Measurements from ENCODE around the gene TAF15.

The TAF15 gene

DNA sequence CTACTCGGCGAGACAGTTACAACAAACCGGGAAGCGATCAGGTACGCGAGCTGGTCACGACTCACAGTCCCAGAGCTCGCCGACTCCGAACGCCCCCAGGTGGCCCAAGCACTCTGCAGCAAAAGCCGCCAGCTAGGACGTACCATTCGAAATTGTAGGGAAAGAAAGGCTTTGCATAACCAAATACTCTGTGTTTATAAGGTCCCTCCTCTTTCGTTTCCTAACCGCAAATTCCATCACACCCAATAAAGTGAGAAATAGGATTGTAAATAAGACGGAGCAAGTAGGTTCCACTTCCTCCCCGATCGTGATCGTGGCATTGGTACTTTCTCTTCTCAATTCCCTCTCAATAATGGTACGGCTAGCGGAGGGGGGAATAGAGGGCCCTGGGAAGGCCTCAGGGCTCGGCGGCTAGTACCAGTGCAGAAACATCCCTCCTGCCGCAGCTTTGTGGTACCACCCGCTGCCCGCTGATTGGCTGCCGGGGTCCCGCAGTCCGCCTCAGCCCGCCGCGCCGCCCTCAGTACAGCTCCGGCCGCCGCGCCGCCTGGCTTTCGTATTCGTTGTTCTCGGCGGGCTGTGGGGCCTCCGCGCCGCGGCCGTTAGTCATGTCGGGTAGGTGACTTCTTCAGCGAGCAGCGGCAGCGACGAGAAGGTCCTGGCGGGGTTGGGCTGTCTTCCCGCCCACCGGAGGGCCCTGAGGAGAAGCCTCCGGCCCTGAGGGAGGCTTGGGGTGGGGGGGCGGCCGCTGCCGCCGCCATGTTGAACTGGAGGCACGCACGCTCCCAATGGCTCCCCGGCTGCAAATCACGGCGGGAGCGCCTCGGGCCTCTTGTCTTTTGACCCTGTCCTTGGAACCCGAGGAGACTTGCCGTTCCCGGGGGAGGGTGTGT is at the start of gene TAF15:
TSS of gene TAF15 (plus strand) at position 523 of the 893 bp plus-strand sequence. CDS start at position 609, 86 bp downstream.
- peak; percentile 98 for DNase-seq

DNA sequence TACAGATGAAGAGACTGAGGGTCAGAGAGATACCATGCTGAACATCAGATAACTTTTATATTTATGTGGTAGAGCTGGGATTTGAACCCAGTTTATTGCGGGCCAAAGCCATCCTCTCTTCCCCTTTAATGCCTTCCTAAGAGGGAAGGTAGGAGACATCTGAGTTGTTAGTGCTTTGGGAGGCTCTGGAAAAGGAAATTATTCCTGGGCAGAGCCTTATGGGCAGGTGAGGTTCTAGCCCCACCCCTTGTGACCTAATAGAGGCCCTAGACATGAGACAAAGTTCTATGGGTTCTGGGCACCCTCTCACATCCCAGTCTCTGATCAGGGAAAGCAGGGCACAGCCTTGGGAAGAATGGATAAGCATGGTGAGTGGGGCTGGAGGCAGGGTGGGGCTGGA is 48.7 kb upstream of the TAF15 start, which contains the start of gene C17orf50:
TSS of gene C17orf50 (plus strand) at position 301 of the 400 bp plus-strand sequence. CDS start at position 356, 55 bp downstream.
- DNase-seq: no peak

DNA sequence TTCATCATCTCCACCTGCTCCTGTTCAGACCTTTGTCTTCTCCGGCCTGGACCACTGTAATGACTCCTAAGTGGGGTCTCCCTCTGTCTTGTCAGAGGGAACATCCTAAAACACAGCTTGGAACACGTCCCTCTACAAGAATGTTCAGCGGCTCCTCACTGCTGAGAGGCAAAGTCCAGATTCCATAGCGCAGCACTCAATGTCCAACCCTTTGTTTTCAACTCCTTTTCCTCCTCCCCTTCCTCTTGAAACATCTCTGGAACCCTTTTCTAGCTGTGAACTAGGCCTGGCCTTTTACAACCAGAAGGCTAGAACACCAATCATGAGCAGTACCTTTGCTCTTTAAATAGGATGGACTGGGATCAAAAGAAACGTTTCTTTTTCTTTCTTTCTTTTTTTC is 47.7 kb upstream of the TAF15 start:
- no peak for DNase-seq

DNA sequence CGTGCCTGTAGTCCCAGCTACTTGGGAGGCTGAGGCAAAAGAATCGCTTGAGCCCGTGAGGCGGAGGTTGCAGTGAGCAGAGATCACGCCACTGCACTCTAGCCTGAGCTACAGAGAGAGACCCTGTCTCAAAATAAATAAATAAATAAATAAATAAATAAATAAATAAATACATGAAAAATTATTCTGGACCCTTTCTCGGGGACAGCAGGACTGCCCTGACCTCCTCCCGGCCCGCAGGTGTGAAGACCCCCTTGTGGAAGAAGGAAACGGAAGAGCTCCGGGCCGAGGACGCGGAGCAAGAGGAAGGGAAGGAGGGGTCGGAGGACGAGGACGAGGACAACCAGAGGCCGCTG is 45.5 kb upstream of the TAF15 start:
- no peak for DNase-seq

DNA sequence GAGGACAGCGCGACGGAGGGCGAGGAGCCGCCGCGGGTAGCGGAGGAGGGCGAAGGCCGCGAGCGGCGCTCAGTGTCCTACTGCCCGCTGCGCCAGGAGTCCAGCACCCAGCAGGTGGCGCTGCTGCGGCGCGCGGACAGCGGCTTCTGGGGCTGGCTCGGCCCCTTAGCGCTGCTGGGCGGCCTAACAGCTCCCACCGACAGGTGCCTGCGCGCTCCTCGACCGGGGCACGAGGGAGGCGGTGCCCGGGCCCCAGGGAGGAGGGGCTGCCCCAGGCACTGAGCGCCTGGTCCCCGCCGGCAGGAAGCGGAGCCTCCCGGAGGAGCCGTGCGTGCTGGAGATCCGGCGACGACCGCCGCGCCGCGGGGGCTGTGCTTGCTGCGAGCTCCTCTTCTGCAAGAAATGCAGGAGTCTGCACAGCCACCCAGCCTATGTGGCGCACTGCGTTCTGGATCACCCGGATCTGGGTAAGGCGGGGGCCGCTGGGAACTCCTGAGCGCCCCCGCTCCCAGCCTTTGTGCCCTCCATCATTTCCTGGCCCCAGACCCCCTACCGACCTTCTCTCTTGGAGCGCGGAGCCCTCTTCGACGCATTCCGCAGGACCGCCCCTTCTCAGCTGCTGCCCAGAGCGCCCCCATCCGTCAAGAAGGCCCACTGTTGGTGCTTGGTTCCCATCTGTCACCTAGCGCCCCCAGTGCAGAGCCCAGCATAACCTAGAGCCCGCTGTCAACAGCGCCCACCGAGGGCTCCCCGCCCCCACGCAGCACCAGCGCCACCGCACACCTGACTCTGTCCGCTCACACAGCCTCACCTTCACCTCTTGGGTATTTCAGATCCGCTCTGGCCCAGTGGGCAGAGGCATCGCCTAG is 44.9 kb upstream of the TAF15 start:
- DNase-seq: peak; percentile 90

DNA sequence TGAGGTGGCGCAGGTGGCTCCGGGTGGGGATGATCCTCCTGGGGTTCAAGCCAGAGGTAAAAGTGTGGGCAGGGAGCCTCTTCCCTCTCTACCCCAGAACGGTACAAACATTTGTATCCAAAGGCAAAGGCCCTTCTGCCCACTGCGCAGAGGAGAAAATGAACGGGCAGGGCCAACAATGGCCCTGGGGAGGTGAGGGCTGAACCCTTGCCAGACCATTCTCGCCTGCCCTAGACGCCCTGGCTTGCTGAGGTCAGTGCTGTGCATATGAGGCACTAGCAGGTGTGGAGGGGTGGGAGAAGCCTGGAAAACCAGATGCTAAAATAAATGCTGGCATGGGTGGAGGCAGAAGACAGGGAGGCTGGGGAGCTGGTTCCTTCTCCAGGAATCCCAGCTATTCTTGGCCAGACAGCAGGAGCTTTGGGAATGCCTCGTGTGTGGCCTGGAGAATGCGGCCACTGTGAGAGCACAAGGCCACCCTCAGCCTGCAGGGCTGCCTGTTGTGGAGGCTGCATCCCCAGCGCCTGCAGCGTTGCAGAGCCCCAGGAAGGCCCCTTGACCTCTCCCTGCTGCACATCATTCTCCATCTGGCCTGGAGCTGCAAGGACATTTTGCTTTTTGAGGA is 44.1 kb upstream of the TAF15 start:
- no peak for DNase-seq

DNA sequence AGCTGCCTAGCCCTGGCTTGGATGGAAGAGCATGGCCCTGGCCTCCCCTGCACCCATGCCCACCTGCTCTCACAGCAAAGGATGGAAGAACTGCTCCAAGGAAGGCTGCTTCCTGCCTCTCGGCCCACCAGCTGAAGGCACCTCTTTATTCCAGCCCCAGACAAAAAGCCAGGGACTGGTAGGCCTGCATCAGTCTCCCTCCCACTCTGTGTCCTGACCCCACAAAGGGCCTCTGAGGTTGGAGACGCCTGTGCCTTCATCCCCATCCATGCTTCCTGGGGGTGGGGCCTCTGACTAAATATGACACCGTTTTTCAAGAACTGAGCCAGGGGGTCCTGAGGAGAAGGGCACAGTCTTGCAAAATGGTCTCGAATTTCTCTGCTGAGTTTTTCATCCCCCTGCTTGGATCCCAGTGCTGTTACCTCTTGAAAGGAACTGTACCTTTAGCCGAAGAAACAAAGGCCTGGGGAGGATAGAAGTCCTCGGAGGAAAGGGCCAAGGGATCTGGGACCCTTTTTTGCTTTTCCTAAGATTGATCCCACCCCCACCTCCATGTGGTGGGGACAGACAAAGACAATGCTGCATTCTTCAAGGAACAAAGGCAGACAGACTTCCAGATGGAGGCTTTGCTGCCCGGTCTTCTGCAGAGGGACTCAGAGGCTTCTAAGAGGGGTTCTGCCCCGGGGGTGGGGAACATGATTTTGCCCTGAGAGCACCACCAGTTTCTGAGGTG is 43.4 kb upstream of the TAF15 start:
- DNase-seq: no peak

DNA sequence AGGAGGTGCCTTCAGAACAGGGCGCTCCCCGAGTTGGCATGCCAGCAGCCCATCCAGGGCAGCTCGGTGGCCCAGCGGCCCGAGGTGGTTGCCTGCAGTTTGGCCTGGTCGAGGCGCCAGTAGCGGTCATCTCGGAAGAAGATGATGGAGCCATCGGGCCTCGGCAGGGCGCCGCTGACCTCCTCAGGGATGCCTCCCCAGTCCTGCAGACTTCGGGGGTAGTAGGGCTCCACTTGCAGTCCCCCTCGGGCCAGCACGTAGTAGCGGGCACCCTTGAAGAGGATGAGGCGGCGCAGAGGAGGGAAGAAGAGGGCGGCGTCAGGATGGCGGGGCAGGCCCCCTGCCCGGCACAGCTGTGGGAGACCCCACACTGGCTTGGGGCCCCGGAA is 42.8 kb upstream of the TAF15 start:
- no peak for DNase-seq

DNA sequence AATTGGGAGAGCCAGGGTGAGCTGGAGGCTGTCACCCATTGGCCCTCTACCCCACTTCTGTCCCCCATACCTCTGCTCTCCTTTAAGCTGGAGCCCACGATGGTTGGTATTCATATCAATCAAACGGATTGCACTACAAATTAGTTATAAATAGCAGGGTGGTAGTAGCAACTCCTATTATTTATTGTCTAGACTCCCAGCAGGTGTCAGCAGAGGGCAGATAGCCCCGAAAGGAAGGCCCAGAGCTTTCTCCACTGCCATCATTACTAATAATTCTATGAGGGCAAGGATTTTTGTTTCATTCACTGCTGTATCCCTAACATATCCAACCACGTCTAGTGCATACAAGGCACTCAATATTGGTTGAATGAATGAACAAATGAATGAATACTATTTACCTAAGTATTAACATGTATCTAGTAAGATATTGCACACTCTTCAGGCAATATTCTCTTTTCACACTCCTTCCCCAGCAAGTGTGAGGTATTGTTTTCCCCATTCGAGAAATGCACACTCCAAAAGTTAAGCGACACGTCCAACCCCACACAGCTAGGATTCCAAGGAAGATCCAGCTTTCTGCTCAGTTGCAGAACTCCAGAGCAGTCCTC is 42.3 kb upstream of the TAF15 start:
- no peak for DNase-seq

DNA sequence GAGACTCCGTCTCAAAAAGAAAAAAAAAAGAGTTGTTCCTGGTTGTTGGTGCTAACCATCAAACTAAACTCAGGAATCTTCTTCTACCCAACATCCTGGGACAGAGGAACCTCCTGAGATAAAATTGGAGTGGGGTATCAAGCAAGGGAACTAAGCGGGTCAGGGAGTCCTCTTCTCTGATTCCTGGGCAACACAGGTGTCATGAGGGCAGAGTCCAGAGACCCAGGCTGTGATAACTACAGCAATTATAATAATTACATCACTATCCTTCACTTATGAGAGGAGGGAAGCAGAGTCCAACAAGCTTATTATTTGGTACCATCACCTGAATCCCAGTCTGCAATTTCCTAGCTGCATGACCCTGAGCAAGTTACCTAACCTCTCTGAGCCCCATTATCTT is 40.5 kb upstream of the TAF15 start:
- no peak for DNase-seq

DNA sequence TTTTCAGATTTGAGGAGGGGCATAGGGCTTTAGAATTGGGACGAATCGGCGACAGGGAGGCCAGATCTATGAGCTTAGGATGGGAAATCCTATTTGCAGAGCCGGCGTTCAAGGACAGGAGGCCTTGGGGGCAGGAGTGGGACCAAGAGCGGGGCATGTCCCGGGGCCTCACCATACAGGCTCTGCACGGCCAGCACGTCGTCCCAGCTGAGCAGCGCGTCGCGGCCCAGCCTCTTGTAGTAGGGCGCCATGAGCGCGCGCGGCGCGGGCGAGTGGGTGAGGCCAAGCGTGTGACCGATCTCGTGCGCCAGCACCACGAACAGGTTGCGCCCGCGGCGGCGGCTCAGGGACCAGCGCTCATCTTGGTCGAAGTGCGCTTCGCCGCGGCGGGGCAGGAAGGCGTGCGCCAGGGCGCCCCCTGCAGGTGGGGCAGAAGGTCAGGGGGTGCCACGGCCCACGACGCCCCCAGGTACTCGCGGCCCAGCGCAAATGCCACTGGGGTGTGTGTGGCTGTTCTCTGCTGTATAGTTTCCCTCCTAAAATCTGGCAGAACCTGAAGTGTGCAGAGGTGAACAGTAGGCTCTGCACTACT is 39.3 kb upstream of the TAF15 start:
- no peak for DNase-seq

DNA sequence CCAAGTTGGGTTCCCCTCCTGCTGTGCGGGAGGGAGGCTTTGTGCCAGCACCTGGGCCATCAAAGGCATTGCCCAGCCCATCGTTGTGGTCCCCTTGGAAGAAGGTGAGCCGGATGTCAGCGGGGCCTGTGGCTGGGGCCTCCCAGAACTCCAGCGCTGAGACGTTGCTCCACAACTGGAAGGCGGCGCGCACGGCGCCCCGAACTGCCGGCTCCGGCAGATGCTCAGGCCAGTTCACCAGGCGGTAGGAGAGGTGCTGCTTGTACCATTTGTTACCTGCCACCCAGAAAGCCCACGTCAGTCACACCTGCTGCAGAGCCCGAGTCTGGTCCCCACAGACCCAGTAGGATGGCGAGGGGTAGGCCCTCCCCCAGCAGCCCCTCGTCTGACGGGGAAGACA is 36.2 kb upstream of the TAF15 start:
- DNase-seq: no peak

DNA sequence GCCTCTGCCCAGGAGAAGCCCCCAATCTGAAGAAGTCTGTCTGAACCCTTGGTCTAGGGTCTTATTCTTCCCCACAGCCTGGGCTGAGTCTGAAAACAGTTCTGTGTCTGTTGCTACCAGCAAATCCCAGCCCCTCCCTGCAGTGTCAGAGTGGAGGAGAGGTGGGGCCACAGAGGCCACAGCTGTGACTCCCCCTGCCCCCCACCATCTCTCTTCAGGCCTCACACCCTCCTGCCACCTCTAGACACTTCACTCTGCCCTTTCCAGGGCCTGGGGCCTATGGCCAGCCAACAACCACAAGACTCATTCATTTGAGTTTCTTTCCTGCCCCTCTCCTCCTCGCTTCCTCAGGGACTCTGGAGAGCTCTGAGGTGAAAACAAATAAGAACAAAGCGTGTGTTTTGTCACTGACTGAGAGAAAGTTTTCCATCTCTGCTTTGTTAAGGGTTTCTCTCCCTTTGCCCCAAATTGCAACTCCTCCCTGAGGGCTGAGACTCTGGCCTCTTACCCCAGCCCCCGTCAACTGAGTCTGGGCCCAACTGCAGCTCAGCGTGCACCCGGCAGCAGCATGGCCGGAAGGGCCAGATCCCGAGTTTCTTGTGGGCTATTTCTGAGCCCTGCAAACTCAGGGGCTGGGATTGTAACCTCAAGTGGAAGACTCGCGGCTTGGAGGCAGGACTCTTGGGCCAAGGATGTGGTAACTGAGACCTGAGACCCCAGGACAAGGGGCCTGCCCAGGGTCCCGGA is 35.4 kb upstream of the TAF15 start:
- no peak for DNase-seq

DNA sequence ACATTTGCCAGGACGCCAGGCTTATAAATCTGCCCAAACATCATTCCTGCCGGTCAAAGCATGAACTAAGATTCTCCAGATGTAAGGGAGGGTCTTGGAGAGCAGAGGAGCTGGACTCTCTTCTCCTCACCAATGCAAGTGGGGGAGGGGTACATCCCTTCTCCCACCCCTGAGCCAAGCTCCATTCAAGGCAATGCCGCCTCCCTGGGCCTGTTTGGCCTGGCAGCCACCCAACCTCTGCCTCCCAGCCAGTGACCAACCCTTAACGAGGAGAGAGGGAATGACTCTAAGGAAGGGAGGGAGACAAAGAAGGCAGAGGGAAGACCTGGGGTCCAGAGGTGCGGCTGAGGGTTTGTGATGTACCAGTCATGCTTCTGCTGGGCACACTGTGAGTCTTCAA is 34.8 kb upstream of the TAF15 start:
- no peak for DNase-seq

DNA sequence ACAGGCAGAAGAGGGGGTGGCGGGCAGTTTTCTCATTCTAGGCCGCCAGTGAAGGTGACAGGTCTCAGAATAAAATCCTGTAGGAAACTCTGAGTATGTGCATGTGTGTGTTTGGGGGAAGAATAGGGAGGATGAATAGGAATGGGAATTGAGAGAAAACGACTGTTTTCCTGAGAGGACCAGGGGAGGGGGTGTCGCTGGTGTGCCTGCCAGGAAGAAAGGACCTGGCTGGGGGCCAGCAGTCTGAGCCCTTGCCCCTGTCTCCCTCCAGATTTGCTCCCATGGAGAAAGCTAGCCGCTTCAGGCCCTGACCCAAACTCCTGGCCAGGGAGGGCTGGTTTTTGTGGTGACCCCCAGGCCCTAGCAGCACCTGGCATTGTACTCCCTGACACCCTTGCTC is 34.2 kb upstream of the TAF15 start:
- no peak for DNase-seq

DNA sequence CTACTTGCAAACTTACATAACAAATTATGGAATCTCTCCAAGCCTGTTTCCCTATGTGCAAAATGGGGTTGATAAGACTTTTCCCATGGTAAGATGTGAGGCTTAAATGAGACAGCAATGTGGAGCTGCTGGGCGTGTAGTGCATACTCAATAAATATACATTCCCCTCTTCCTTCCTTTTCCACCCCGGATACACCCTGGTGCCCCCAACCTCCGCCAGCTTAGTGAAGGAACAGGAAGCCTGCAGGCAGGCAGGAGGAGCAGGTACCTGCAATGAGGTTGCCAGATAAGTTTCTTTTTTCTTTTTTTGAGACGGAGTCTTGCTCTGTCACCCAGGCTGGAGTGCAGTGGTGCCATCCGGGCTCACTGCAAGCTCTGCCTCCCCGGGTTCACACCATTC is 33.7 kb upstream of the TAF15 start:
- no peak for DNase-seq

DNA sequence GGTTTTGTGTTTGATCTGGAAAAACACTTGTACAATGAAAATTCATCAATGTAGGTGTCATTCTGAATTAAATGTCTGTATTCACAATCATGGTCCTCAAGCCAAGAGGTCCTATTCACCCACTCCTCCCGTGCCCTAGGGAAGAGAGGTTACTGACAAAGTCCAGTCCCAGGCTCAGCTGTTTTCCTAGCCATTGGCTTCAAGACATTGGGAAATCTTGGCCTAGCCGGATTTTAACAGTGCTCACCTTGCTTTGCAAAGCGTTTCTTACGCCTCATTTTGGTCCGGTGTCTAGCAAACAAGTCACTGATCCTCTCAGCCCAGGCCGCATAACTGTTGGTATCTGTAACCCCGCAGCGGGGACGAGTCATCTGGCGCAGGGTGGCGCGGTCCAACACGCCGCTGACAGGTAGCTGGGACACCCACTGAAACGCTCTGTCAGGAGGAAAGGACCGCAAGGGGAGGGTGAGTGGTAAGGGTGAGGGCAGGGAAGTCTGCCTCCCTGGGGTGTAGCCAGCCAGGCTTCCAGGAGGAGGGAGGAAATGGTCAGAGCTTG is 30.6 kb upstream of the TAF15 start:
- no peak for DNase-seq

DNA sequence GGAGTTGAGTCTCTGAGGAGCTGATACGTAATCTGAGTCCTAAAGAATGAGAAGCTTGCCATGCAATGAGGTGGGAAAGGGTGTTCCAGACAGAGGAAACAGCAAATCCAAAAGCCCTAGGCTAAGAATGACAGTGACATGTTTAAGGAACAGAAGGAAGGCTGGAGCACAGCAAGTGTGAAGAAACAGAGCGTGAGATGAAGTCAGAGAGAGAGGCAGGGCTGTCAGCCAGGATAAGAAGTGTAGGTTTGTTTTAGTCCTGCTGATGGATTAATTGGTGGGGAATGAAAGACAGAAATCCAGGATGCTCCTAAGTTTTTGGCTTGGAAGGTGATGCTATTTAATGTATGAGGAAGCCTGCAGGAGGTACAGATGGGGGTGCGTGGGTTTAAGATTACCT is 28.3 kb upstream of the TAF15 start:
- DNase-seq: no peak

DNA sequence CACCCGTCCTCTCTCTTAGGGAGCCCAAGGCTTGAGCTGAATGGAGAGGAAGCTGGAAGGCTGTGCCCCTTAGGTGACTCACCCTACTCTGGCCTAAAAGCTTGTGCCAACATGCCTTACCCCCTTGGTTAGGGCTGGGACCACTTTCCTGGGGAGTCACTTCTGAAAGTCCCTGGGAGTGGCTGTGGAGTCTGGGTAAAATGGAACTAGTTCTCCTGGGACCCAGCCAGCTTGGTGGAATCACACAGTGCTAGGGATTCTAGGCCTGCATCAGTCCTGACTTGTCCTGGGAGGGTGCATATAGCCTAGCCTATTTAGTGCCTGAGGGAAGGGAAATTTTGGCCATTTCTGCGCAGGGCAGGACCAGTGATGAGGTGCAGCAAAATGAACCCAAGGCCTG is 24.4 kb upstream of the TAF15 start:
- no peak for DNase-seq

DNA sequence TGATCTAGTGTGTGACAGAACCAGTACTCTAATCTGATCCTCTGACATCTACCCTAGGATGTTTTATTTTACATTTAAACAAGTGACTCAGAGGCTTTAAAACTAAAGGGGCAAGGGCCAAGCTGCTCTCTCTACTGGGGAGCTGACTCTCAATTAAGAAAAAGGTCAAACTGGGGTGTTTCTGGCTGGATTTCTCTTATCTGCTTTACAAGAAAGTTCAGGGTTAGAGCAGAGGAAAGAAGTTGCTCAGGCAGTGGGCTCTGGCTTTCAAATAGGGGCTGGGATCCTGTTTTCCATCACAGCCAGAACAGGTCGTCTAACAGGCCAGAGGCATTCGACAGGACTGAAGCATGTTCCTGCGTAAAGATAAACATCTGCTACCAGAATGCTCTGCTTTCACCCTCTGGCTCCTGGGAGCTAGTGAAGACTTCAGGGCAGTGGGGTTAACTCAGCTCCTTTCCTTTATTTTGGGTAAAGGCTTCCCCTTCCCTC is 22.3 kb upstream of the TAF15 start:
- no peak for DNase-seq

Measured in NCI-H345 (cell line).